Mucosa of rectum (tissue), 2 donors: ENCODE measurements around the gene RAP2B.
A peak's percentile ranks its signal among the peaks of the same experiment; 100 is the strongest.

ENCODE experiments used
- H3K27ac ChIP-seq, 2 donors: one replicate each; pipeline ENCODE4 v1.7.0; 2013; ENCODE audit warnings: inconsistent platforms in 2 of 2, low read depth in 2 of 2, low read length in 2 of 2
- H3K27me3 ChIP-seq, 2 donors: one replicate each; pipeline ENCODE4 v1.7.0; 2013; ENCODE audit warnings: low read length in 2 of 2; ENCODE audit not compliant: control insufficient read depth in 2 of 2, insufficient read depth in 2 of 2
- H3K36me3 ChIP-seq, 2 donors: one replicate each; pipeline ENCODE4 v1.7.0; 2013; ENCODE audit warnings: low read length in 2 of 2; ENCODE audit not compliant: control insufficient read depth in 2 of 2, insufficient read depth in 2 of 2
- H3K4me1 ChIP-seq, 2 donors: one replicate each; pipeline ENCODE4 v1.7.0; 2013; ENCODE audit warnings: low read length in 2 of 2, mild to moderate bottlenecking in 1 of 2; ENCODE audit not compliant: control insufficient read depth in 2 of 2, insufficient read depth in 2 of 2
- H3K4me3 ChIP-seq, 2 donors: one replicate each; pipeline ENCODE4 v1.7.0; 2013; ENCODE audit warnings: low read length in 2 of 2
- H3K9ac ChIP-seq, 2 donors: one replicate each; pipeline ENCODE4 v1.7.0; 2013; ENCODE audit warnings: low read length in 2 of 2, low read depth in 1 of 2, mild to moderate bottlenecking in 1 of 2
- H3K9me3 ChIP-seq, 2 donors: one replicate each; pipeline ENCODE4 v1.7.0; 2013; ENCODE audit warnings: low read length in 2 of 2; ENCODE audit not compliant: control insufficient read depth in 2 of 2
- donor health status: healthy.
- donor health status: Normal muscosa, but diverticular disease.

Gene RAP2B

DNA sequence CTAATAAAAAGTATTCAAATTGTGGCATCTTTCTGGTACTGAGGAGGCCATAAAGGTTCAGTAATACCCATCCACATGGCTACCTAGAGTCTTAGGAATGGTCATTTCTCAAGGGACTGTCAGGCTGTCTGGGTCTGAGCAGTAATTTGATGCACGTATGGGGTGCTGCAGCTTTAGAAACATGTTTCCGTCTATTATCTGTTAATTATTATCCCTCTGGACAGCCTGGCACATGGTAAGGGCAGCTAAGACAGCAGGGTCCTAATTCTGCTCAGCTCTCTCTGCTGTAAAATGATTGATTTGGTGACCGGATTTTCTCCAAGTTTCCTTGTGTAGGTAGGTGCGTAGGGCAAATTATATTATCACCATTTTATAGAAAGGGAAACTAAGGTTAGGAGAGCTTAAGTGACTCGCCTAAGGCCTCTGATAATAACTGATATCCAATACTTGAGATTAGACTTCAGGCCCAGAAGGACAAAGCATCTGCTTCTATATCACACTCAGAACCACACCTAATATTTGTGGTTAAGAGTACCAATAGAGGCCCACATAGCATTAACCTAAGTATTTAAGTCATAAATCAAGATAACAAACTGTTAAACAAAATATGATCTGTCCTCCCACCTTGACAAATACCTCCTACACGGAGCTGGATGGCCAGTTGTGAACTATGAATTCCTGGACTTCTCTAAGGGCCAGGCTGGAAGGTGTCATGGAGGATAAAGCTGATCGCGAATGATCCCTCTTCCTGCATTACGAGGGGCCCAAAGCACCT, 2.9 kb upstream of the RAP2B start:
- Histone ChIP-seq H3K4me1 (peaks cover 8 to 20% of the 10 kb centered on the region in 2 donors), H3K27ac (no peak overlapping the region), H3K9me3 (no peaks in the 10 kb centered on the region), H3K27me3 (no peaks in the 10 kb centered on the region), H3K9ac (no peak overlapping the region), H3K36me3 (no peaks in the 10 kb centered on the region), H3K4me3 (no peak overlapping the region)

- Histone ChIP-seq H3K9me3 (no peaks in the 10 kb centered on the region), H3K27ac (peak overlapping the region; percentile 93 to 94), H3K4me3 (peak overlapping the region; percentile 87 to 96), H3K36me3 (no peaks in the 10 kb centered on the region), H3K27me3 (no peaks in the 10 kb centered on the region), H3K4me1 (peaks cover 10 to 20% of the 10 kb centered on the region in 2 donors), H3K9ac (peak overlapping the region; percentile 90 to 95)
Observed at GRCh38 chr3:153159771-153160397, 2.1 kb upstream of the RAP2B start.

DNA sequence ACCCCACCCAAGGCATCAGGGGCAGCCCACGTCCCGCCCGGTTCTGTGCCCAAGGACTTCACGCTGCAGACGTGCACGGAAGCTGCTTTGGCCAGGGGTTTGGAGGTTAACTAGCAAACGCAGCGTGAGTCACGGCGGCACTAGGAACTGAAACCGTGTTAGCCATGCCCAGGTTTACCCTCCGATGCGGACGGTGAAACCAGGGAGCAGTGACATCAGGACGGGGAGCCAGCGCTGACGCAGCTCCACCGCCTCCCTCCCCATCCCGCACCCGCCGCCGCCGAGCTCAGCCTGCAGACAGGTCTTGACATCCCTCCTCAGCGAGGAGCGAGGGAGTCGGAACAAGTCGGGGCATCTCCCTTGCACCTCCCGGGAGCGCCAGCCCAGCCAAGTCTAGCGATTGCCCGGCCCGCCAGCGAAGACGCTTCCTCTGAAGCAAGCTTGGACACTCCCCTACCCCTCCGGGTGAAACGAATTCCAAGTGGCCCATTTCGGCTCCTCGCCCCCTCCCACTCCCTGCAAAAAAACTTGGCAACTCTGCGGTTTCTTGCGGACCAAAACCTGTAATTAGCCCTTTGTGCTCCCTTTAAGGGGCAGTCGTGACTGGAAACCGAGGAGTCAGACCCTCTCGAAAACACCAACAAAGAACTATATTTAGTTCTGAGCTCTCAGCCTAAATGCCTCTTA, 1.4 kb upstream of the RAP2B start:
- Histone ChIP-seq H3K4me1 (peaks cover 10 to 20% of the 10 kb centered on the region in 2 donors), H3K27ac (peak overlapping the region; percentile 93 to 94), H3K9me3 (no peaks in the 10 kb centered on the region), H3K27me3 (no peaks in the 10 kb centered on the region), H3K4me3 (peak overlapping the region; percentile 87 to 96), H3K9ac (peak overlapping the region; percentile 90 to 95), H3K36me3 (no peaks in the 10 kb centered on the region)

- Histone ChIP-seq H3K36me3 (no peaks in the 10 kb centered on the region), H3K9ac (peak overlapping the region; percentile 90 to 95), H3K27ac (peak overlapping the region; percentile 93 to 94), H3K4me3 (peak overlapping the region; percentile 87 to 96), H3K27me3 (no peaks in the 10 kb centered on the region), H3K9me3 (no peaks in the 10 kb centered on the region), H3K4me1 (peaks cover 10 to 23% of the 10 kb centered on the region in 2 donors)
Observed at GRCh38 chr3:153161138-153161713, 800 bp upstream of the RAP2B start.

DNA sequence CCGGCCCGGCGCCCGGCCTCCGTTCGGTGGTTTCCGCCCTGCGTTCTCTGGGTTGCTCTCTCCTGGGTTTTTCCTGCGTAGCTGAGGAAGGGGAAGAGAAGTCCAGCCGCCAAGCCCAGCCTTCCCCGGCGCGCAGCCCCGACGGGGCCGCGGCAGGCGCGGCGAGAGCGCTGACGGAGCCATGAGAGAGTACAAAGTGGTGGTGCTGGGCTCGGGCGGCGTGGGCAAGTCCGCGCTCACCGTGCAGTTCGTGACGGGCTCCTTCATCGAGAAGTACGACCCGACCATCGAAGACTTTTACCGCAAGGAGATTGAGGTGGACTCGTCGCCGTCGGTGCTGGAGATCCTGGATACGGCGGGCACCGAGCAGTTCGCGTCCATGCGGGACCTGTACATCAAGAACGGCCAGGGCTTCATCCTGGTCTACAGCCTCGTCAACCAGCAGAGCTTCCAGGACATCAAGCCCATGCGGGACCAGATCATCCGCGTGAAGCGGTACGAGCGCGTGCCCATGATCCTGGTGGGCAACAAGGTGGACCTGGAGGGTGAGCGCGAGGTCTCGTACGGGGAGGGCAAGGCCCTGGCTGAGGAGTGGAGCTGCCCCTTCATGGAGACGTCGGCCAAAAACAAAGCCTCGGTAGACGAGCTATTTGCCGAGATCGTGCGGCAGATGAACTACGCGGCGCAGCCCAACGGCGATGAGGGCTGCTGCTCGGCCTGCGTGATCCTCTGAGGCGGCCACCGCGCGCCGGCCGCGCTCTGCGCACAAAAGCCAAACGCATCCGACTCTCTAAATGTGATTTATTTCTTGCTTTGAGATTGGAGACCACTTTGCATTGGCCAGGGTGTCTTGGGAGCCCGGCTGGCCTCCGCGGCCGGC, 727 bp downstream of the RAP2B start:
- H3K36me3 ChIP-seq = peaks cover 0 to 2% of the 10 kb centered on the region in 2 donors
- peaks cover 10 to 25% of the 10 kb centered on the region in 2 donors for H3K4me1 ChIP-seq

GRCh38 chr3:153163393-153163724, 1.3 kb downstream of the RAP2B start:
- peak overlapping the region; percentile 92 to 94 for H3K27ac ChIP-seq
- H3K9ac ChIP-seq = peak overlapping the region; percentile 91 to 94
- H3K27me3 ChIP-seq = no peaks in the 10 kb centered on the region
- H3K4me1 ChIP-seq = peaks cover 10 to 25% of the 10 kb centered on the region in 2 donors
- no peaks in the 10 kb centered on the region for H3K9me3 ChIP-seq
- peak overlapping the region; percentile 96 to 97 for H3K4me3 ChIP-seq
- peaks cover 0 to 2% of the 10 kb centered on the region in 2 donors for H3K36me3 ChIP-seq

More for the DNA sequence above, 727 bp downstream of the RAP2B start:
- Histone ChIP-seq H3K27me3 (no peaks in the 10 kb centered on the region), H3K9ac (peak overlapping the region; percentile 91 to 94), H3K9me3 (no peaks in the 10 kb centered on the region), H3K4me3 (peak overlapping the region; percentile 96 to 97), H3K27ac (peak overlapping the region; percentile 92 to 94)

GRCh38 chr3:153163756-153164550, 1.9 kb downstream of the RAP2B start:
- peak overlapping the region; percentile 96 to 97 for H3K4me3 ChIP-seq
- H3K27me3 ChIP-seq = no peaks in the 10 kb centered on the region
- H3K27ac ChIP-seq = no peak overlapping the region
- H3K9me3 ChIP-seq = no peaks in the 10 kb centered on the region
- H3K9ac ChIP-seq = peak overlapping the region; percentile 44 to 91
- H3K4me1 ChIP-seq = peaks cover 10 to 25% of the 10 kb centered on the region in 2 donors
- peaks cover 0 to 2% of the 10 kb centered on the region in 2 donors for H3K36me3 ChIP-seq

- peaks cover 0 to 2% of the 10 kb centered on the region in 2 donors for H3K36me3 ChIP-seq
- peak overlapping the region; percentile 31 to 97 for H3K4me3 ChIP-seq
- no peaks in the 10 kb centered on the region for H3K27me3 ChIP-seq
- H3K9me3 ChIP-seq = no peaks in the 10 kb centered on the region
- no peak overlapping the region for H3K9ac ChIP-seq
- peaks cover 5 to 16% of the 10 kb centered on the region in 2 donors for H3K4me1 ChIP-seq
- H3K27ac ChIP-seq = no peak overlapping the region
Observed at GRCh38 chr3:153165261-153165681, 3.2 kb downstream of the RAP2B start.

DNA sequence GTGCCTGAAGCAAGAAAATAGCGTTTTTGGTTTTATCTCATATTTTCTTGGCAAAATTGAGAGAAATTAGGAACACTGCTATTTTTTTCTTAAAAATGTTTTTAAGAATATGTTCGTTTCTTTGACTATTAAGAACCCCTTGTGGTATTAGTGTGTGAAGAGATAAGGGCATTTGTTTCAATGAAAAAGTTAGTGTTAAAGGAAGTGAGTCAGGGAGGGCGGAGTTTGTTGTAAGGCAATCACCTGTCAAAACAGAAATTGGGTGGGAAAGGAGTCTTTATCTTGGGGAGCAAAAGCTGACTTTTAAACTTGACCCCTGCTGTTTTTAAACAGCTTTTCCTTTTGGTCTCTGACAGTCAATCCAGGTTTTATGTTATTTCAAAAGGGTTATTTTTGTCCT, 4.2 kb downstream of the RAP2B start:
- Histone ChIP-seq H3K9ac (no peak overlapping the region), H3K9me3 (no peaks in the 10 kb centered on the region), H3K36me3 (peaks cover 0 to 2% of the 10 kb centered on the region in 2 donors), H3K4me3 (peak overlapping the region in 1 of 2 donors; percentile 28), H3K27me3 (no peaks in the 10 kb centered on the region), H3K4me1 (peaks cover 3 to 14% of the 10 kb centered on the region in 2 donors), H3K27ac (no peak overlapping the region)
